B cell (primary cell): ENCODE results near the gene ADGRA1. TPM values are rescaled to one million over a fixed set of nuclear protein-coding genes. Genes with fewer than 3 reads are reported as not detected.

ENCODE experiments used
- ATAC-seq: fragments of 200-7000 bp; cut with Tn5 transposase; one replicate; pipeline ENCODE4 v1.10.0; 2021; ENCODE audit warnings: low read depth, mild to moderate bottlenecking, moderate number of reproducible peaks, moderate library complexity
- CTCF ChIA-PET: fragments of 350-600 bp; sonication (Branson Sonifier 250); formaldehyde crosslinking; loops from one replicate; lab custom pipeline; 2021; ENCODE audit warnings: antibody characterized with exemption, inconsistent platforms; lab: Charles Lee
- POLR2A ChIA-PET: fragments of 350-600 bp; sonication (Branson Sonifier 250); formaldehyde crosslinking; loops from one replicate; lab custom pipeline; 2021; ENCODE audit warnings: antibody characterized with exemption; lab: Charles Lee
- DNase-seq: peaks from one replicate; pipeline ENCODE4 v3.0.0; 2013
- H2AFZ ChIP-seq: 2 replicates; pipeline ENCODE4 v1.6.1; 2012; ENCODE audit warnings: mild to moderate bottlenecking, low read depth, low read length; ENCODE audit not compliant: insufficient read depth, poor library complexity, severe bottlenecking
- H3K27ac ChIP-seq, 2 donors: 1 replicate in 1 of 2; 2 replicates in 1 of 2; pipeline ENCODE4 v1.5.1; 2012 to 2013; ENCODE audit warnings: low read length in 2 of 2, mild to moderate bottlenecking in 2 of 2, moderate library complexity in 1 of 2
- H3K27me3 ChIP-seq, 4 experiments: fragments of 200-600 bp in 1 of 4; sonication (generic) in 1 of 4; replicated peaks in 1 of 4; 1 replicate in 2 of 4; 2 replicates in 2 of 4; pipeline versions ENCODE4 v1.6.1 to v1.7.0; 2013 to 2016; ENCODE audit warnings: low read length in 3 of 4, mild to moderate bottlenecking in 2 of 4, mixed read lengths in 1 of 4, moderate library complexity in 1 of 4; ENCODE audit not compliant: insufficient read depth in 4 of 4, control insufficient read depth in 3 of 4; ENCODE audit errors: control extremely low read depth in 1 of 4
- H3K36me3 ChIP-seq, 2 experiments: replicated peaks in 1 of 2; 1 replicate in 1 of 2; 2 replicates in 1 of 2; pipeline versions ENCODE4 v1.6.1 to v1.7.1; 2013; ENCODE audit warnings: low read length in 1 of 2; ENCODE audit not compliant: insufficient read depth in 2 of 2, control insufficient read depth in 1 of 2; ENCODE audit errors: control extremely low read depth in 1 of 2, extremely low read depth in 1 of 2
- H3K4me1 ChIP-seq, 2 donors: fragments of 200-600 bp in 1 of 2; sonication (generic) in 1 of 2; 1 replicate in 1 of 2; 2 replicates in 1 of 2; pipeline versions ENCODE4 v1.5.1 to v1.6.1; 2013 to 2017; ENCODE audit warnings: low read length in 2 of 2; ENCODE audit not compliant: control insufficient read depth in 2 of 2, insufficient read depth in 2 of 2
- H3K4me2 ChIP-seq: replicated peaks from 2 replicates; pipeline ENCODE3; 2012; ENCODE audit warnings: mild to moderate bottlenecking, low read depth, low read length; ENCODE audit not compliant: poor library complexity, severe bottlenecking
- H3K4me3 ChIP-seq, 5 experiments: fragments of 200-600 bp in 1 of 5; sonication (generic) in 1 of 5; 1 replicate in 3 of 5; 2 replicates in 2 of 5; pipeline versions ENCODE4 v1.5.1 to v1.7.0; 2011 to 2016; ENCODE audit warnings: low read length in 4 of 5, mild to moderate bottlenecking in 4 of 5, low read depth in 2 of 5, control low read depth in 1 of 5, moderate library complexity in 1 of 5; ENCODE audit not compliant: insufficient read depth in 1 of 5; ENCODE audit errors: control extremely low read depth in 1 of 5, extremely low read depth in 1 of 5
- H3K79me2 ChIP-seq: fragments of 200-600 bp; sonication (generic); one replicate; pipeline ENCODE4 v1.6.0; 2016; ENCODE audit warnings: low read length; ENCODE audit not compliant: control insufficient read depth, insufficient read depth
- H3K9ac ChIP-seq: fragments of 200-600 bp; sonication (generic); 2 replicates; pipeline ENCODE4 v1.6.1; 2017; ENCODE audit warnings: mild to moderate bottlenecking, low read length, moderate library complexity
- H3K9me3 ChIP-seq, 3 donors: one replicate each; pipeline versions ENCODE4 v1.6.1 to v1.7.1; 2013; ENCODE audit warnings: low read length in 2 of 3; ENCODE audit not compliant: control insufficient read depth in 2 of 3, insufficient read depth in 1 of 3; ENCODE audit errors: control extremely low read depth in 1 of 3
- H4K20me1 ChIP-seq: 2 replicates; pipeline ENCODE4 v1.6.0; 2012; ENCODE audit warnings: mild to moderate bottlenecking, low read length; ENCODE audit not compliant: insufficient read depth, control insufficient read depth, poor library complexity, severe bottlenecking
- H3K27ac Mint-ChIP-seq: one replicate; pipeline ENCODE4 v1.8.0; 2021; ENCODE audit warnings: mixed read lengths
- H3K27me3 Mint-ChIP-seq: one replicate; pipeline ENCODE4 v1.8.0; 2021; ENCODE audit warnings: mixed read lengths
- H3K4me1 Mint-ChIP-seq: one replicate; pipeline ENCODE4 v1.8.0; 2021; ENCODE audit warnings: mixed read lengths
- H3K4me3 Mint-ChIP-seq: one replicate; pipeline ENCODE4 v1.8.0; 2021; ENCODE audit warnings: mixed read lengths
- H3K9me3 Mint-ChIP-seq: one replicate; pipeline ENCODE4 v1.8.0; 2022; ENCODE audit warnings: mixed read lengths; ENCODE audit not compliant: insufficient read depth
- EZH2 ChIP-seq: IDR thresholded peaks from 2 replicates; pipeline ENCODE4 v1.6.1; 2012; ENCODE audit warnings: borderline replicate concordance, low read depth, mild to moderate bottlenecking, moderate library complexity, low read length; ENCODE audit not compliant: insufficient read depth, poor library complexity, severe bottlenecking
- WGBS: methylation state at CpG from one replicate; pipeline ENCODE4 v1.1.5; 2013; ENCODE audit warnings: missing lambda C conversion rate; ENCODE audit not compliant: insufficient coverage; 5-methylcytosine and 5-hydroxymethylcytosine counted together
- intact Hi-C: fragments of 100-400 bp; cut with micrococcal nuclease; formaldehyde crosslinking; loops from one replicate; pipeline ENCODE4 v1.10.0; 2022
- polyA plus RNA-seq: library from polyadenylated mRNA; depleted of rRNA; stranded (reverse); fragments of >200 nt; gene quantifications from 2 replicates; pipeline ENCODE4 v1.2.3, GENCODE V29; 2012
- total RNA-seq, 2 donors: library from RNA; stranded (reverse); fragments of 120-200 nt in 1 of 2; gene quantifications; 1 replicate in 1 of 2; 2 replicates in 1 of 2; pipeline versions ENCODE4 v1.2.3 to v1.2.4, GENCODE V29; 2013 to 2022
- TF ChIP-seq, protein P1 (sequence below): fragments of 200-600 bp; IDR thresholded peaks from one replicate; pipeline ENCODE4 v1.8.0; 2022; ENCODE audit warnings: antibody characterized with exemption, mild to moderate bottlenecking

Gene ADGRA1
- total and polyA plus RNA-seq, 2 donors (not counting 1 experiment from before 2014, with no cell fraction given), result not detected

DNA sequence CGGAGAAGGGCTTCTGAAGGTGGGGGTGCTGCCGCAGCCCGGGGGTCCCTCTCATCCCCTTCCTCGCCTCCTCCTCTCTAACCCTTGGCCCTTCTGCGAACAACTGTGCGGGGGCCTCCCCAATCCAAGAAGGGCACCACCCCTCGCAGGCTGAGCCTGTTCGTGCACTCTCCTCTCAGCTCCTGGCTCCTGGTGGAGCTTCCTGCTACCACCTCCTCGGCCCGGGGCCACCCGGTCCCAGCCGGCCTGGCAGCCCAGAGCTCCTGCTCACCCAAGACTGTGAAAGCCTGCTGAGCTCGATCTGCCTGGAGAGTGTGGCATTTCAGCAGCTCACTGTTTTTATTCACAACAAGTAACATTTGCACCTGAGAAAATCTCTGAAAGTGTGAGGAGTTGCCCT, 2.4 kb downstream of the ADGRA1 start:
- DNase-seq (no peak), ATAC-seq (no peak)
- no peak overlapping the region for H3K9ac ChIP-seq
- TF ChIP-seq, protein P1, sequence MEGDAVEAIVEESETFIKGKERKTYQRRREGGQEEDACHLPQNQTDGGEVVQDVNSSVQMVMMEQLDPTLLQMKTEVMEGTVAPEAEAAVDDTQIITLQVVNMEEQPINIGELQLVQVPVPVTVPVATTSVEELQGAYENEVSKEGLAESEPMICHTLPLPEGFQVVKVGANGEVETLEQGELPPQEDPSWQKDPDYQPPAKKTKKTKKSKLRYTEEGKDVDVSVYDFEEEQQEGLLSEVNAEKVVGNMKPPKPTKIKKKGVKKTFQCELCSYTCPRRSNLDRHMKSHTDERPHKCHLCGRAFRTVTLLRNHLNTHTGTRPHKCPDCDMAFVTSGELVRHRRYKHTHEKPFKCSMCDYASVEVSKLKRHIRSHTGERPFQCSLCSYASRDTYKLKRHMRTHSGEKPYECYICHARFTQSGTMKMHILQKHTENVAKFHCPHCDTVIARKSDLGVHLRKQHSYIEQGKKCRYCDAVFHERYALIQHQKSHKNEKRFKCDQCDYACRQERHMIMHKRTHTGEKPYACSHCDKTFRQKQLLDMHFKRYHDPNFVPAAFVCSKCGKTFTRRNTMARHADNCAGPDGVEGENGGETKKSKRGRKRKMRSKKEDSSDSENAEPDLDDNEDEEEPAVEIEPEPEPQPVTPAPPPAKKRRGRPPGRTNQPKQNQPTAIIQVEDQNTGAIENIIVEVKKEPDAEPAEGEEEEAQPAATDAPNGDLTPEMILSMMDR, result no peak
- TF ChIP-seq EZH2, result no peak
- no peak overlapping the region for H3K27ac ChIP-seq
- H3K4me2 ChIP-seq, result no peak overlapping the region
- ChIA-PET POLR2A (no interaction called here), CTCF (no interaction called here)
- no peaks in the 10 kb centered on the region for H3K79me2 ChIP-seq
- intact Hi-C loops, result no loop called here
- 78% methylated on average over 11 of the region's 13 CpGs for WGBS
- H3K27me3 Mint-ChIP-seq, result peaks cover 14% of the 10 kb centered on the region
- no peaks in the 10 kb centered on the region for H4K20me1 ChIP-seq
- H3K4me1 Mint-ChIP-seq, result no peaks in the 10 kb centered on the region
- no peak overlapping the region for H2AFZ ChIP-seq
- H3K4me3 ChIP-seq, result no peak overlapping the region
- H3K27me3 ChIP-seq, result peaks cover 0 to 35% (median 0%) of the 10 kb centered on the region in 4 experiments
- no peaks in the 10 kb centered on the region for H3K9me3 ChIP-seq
- no peaks in the 10 kb centered on the region for H3K36me3 ChIP-seq
- no peak overlapping the region for H3K4me3 Mint-ChIP-seq
- no peaks in the 10 kb centered on the region for H3K4me1 ChIP-seq
- no peaks in the 10 kb centered on the region for H3K9me3 Mint-ChIP-seq
- H3K27ac Mint-ChIP-seq, result no peak overlapping the region

DNA sequence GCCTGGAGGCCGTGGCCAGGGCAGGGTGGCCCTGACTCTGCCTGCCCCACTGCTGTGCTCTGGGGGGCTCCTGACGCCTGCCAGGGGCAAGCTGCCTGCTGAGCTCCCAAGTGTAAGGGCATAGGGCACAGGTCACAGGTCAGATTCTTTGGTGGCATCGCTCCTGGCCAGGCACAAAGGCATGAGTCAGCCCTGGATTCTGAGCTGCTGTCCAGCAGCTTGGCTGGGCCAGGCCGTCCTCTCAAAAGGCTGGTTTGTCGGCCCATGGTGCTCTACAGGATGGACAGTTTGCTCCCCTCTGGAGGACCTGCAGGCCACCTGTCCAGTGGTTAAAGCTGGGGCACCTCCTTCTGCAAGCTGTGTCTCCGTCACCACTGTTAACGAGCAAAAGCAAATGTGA, 2.9 kb downstream of the ADGRA1 start:
- Histone ChIP-seq H3K9me3 (no peaks in the 10 kb centered on the region), H3K27me3 (peaks cover 0 to 33% (median 0%) of the 10 kb centered on the region in 4 experiments), H3K4me3 (no peak overlapping the region), H3K9ac (no peak overlapping the region), H4K20me1 (no peaks in the 10 kb centered on the region), H2AFZ (no peak overlapping the region), H3K36me3 (no peaks in the 10 kb centered on the region), H3K4me1 (no peaks in the 10 kb centered on the region), H3K79me2 (no peaks in the 10 kb centered on the region), H3K4me2 (no peak overlapping the region), H3K27ac (no peak overlapping the region)
- Mint-ChIP-seq H3K27ac (no peak overlapping the region), H3K4me3 (no peak overlapping the region), H3K4me1 (no peaks in the 10 kb centered on the region), H3K27me3 (peaks cover 13% of the 10 kb centered on the region), H3K9me3 (no peaks in the 10 kb centered on the region)
- TF ChIP-seq EZH2, result no peak
- TF ChIP-seq, protein P1, result no peak
- no peak for DNase-seq
- ChIA-PET CTCF (no interaction called here), POLR2A (no interaction called here)
- 90% methylated on average over 7 of the region's 7 CpGs for WGBS
- no peak for ATAC-seq
- intact Hi-C loops, result no loop called here
